GM19238 (cell line): ENCODE data around the gene GLYATL3.

Source experiments
- DNase-seq: peaks from one replicate; pipeline ENCODE4 v3.0.0; 2011; ENCODE audit warnings: low spot score; ENCODE audit not compliant: insufficient read length

The GLYATL3 gene

GRCh38 chr6:49548613-49549304 is 49.0 kb downstream of the GLYATL3 start:
- DNase-seq = no peak

- no peak for DNase-seq
Measured at GRCh38 chr6:49549691-49550491, 50.2 kb downstream of the GLYATL3 start.

DNA sequence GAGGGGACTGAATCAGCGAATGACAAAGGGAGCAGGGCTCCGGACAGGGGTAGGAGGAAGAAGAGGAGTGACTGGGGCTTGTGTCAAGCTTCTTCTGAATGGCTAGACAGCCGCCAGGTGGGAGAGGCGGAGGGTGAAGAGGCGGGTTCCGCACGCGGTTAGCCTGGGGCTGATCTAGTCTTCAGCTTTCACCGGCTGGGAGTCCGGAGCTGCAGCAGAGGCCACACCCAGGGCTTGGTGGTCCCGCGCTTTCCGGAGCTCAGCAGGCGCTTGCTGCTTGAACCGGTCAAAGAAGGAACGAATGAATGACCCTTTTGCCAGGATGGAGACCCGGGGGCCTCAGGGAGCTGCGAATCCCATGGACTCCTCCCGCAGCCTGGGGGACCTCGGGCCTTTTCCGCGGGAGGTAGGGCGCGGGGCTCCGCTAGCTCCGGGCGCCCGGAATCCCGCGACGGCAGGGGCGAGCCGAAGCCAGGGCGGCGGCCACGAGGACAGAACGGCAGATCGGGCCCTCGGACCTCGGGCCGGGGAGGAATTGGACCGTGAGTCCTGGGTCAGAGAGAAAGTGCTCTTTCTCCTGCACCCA is 50.9 kb downstream of the GLYATL3 start, which contains the start of gene C6orf141:
Gene C6orf141 (plus strand): TSS at position 177 of the 586 bp plus-strand sequence. CDS start 125 bp downstream, at position 302.
- peak; percentile 35 for DNase-seq

DNA sequence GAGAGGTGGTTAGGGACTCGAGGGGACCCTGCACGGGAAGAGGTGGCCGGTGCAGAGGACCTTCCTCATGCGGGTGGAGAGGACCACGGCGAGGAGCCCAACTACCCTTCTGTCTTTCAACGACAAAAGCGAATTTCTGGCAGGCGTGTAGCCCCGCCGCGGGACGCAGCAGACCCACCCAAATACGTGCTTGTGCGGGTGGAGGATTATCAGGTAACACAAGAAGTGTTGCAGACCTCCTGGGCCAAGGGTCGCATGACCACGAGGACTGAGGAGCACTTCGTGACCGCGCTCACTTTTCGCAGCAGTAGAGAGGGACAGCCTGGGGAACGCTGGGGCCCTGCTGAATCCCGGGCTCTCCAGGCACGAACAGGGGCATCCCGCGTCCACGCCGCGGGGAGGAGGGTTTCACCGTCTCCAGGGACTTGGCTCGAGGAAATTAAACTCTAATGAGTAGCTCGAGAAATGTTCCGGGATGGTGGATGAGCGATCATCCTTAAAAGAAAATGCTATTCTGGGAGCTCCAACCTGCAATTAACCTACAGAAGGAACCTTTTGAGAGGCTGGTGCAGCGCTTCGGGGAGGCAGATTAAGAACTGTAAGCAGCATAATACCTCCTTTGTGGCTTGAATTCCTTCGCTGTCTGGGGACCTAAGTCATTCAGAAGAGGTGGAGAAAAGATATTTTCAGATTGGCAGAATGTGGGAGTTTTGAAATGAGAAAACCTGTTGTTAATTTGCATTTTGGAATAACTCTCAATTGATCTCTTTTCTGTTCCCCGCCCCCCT is 51.5 kb downstream of the GLYATL3 start:
- DNase-seq = peak; percentile 10

GRCh38 chr6:49551866-49552129 is 52.1 kb downstream of the GLYATL3 start:
- DNase-seq = no peak

DNA sequence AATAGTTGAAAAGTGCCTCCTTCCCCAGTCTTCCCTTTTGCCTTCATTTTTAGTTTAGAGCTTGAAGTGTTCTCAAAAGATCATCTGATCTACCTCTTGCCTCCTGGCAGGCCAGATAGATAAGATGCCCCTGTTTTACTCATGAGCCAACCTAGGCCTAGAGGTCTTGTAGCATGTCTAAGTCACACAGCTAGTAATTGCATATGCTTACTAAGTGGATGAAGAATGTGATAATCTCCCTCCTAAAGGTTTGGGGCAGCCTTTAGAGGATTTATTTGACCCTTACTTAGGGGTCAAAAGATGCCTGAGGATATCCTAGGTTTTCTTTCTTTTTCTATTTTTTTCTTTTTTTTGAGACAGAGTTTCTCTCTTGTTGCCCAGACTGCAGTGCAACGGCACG is 52.9 kb downstream of the GLYATL3 start:
- no peak for DNase-seq

- DNase-seq = no peak
Measured at GRCh38 chr6:49553384-49553783, 53.7 kb downstream of the GLYATL3 start.

DNA sequence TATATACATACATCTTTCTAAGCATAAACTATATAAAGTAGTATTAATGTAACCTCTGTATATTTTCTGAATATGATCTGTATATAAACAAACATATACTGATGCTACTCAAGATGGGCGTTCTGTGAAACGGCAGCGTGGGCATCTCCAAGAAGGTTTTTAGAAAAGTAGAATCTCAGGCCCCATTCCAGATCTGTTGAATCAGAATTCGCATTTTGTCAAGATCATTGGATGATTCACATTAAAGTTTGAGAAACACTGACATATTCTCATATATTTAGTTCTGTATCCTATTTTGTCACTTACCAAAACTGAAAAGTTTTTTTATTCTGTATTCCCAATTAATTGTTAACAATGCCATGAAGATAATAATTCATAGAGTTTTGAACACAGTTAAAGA is 56.2 kb downstream of the GLYATL3 start:
- DNase-seq = no peak

GRCh38 chr6:49556429-49556837 is 56.7 kb downstream of the GLYATL3 start:
- no peak for DNase-seq

DNA sequence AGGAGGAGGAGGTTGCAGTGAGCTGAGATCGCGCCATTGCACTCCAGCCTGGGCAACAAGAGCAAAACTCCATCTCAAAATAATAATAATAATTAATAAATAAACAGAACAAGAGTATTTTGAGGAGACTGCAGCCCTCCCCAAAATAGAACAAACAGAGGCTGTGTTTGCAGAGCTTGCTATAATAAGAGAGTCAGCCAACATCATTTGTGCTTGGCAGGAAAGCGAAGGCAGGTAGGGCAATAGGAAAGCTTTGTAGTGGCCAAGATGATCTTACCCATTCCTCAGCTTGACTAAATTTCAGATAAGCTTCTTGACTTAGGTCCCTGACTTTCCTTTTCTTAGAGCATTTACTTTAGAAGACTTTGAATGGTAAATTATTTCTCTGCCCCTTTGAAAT is 57.5 kb downstream of the GLYATL3 start:
- DNase-seq = no peak

GRCh38 chr6:49558238-49558637 is 58.5 kb downstream of the GLYATL3 start:
- no peak for DNase-seq

DNA sequence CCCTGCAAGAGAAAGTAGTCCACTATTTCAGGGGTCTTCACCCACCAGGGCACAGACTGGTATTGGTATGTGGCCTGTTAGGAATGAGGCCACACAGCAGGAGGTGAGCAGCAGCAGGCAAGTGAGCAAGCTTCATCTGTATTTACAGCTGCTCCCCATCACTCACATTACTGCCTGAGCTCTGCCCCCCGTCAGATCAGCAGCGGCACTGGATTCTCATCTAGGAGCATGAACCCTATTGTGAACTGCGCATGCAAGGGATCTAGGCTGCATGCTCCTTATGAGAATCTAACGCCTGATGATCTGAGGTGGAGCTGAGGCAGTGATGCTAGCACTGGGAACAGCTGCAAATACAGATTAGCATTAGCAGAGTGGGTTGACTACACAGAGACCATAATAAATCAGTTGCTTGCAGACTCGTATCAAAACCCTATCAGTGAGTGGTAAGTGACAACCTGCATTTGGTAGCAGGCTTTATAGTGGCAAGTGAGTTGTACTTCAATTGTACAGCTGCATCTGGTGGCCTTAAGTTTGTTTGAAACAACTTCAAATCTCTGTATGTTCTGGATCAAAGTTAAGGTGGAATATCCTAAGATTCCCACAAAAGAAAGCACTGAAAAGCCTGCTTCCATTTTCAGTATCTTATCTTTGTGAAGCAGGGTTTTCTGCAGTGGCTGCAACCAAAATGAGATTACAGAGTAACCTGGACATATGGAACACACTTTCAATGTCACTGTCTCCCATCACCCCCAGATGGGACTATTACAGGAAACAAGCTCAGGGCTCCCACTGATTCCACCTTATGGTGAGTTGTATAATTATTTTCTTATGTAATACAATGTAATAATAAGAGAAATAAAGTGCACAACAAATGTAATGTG is 63.5 kb downstream of the GLYATL3 start:
- DNase-seq = no peak

- no peak for DNase-seq
Measured at GRCh38 chr6:49564552-49564951, 64.8 kb downstream of the GLYATL3 start.

DNA sequence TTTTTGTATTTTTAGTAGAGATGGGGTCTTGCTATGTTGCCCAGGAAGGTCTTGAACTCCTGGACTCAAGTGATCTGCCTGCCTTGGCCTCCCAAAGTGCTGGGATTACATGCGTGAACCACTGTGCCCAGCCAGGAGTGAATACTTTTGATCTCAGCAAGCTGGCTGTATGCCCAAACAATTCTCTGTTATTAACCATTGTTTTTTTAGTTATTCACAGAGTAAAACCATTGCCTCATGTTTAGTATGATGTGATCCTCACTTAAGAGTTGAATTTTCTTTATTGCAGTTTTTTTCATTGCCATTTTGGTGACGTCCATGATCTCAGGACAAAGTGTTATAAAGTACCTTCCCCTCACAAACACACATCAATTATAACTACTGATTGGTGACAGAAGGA is 65.5 kb downstream of the GLYATL3 start:
- no peak for DNase-seq

DNA sequence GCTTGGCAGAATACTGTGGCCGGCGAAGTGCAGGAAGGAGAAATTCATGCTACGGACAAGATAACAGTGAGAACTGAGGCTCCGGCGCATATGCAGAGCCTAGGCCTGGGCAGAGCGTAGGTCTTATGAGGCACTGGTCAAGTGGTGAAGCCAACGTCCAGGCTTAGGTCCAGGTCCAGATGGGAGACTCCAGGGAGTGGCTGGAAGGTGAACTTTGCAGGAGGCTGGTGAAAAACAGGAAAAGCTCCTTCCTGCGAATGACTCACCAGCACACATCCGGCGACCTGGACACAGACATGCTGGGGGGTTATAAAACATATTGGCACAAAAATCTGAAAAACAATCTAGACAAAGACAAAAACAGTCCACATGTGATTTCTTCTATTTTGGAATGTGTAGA is 66.1 kb downstream of the GLYATL3 start:
- DNase-seq = no peak

GRCh38 chr6:49570474-49571079 is 70.9 kb downstream of the GLYATL3 start:
- no peak for DNase-seq

GRCh38 chr6:49576618-49577017 is 76.9 kb downstream of the GLYATL3 start:
- DNase-seq = no peak
